HS-27A (cell line): ENCODE measurements around the gene SLC16A8.

Source experiments
- DNase-seq: peaks from one replicate; pipeline ENCODE4 v3.0.0-alpha.2; 2012; ENCODE audit warnings: low read depth, missing footprints

The SLC16A8 gene

GRCh38 chr22:38112381-38112780 lies 28.4 kb upstream of the SLC16A8 start:
- DNase-seq, result no peak

GRCh38 chr22:38111925-38112355 lies 28.0 kb upstream of the SLC16A8 start:
- no peak for DNase-seq

GRCh38 chr22:38110863-38111852 lies 27.2 kb upstream of the SLC16A8 start:
- DNase-seq, result no peak

DNA sequence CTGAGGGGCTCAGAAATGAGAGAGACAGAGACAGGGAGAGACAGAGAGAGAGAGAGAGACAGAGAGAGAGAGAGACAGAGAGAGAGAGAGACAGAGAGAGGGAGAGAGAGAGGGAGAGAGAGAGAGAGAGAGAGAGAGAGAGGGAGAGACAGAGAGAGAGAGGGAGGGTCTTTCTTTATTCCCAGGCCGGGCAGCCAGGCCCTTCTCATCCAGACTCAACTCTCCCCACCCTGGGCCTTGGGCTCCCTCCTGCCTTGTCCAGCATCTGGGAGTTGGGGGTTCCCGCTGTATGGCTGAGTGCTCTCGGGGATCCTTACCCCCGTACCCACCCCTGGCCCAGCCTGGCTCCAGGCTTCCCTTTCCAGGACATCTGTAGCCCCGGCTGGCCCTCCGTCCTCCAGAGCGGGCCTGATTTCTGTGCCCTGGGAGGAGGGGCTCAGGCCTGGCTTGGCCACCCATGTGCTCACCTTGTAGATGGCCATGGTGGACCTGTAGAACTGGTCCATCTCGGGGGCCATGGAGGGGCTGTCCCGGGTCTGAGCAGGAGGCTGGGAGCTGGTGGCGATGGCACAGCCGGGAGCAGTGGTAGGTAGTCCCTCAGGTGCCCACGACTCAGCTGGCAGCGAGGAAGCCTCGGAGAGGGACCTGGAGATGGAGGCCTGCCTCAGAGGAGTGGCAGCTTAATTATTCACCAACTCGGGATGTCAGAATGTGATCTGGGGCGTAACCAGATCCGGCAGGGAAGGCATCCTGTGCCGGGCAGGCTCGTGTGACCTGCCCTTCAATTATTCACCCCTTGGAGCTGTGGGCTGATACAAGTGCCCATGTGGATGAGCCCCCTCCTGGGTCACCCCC lies 26.3 kb upstream of the SLC16A8 start, which contains the start of gene BAIAP2L2:
Gene BAIAP2L2 (minus strand): TSS at position 677 of the 855 bp plus-strand sequence. CDS start 159 bp downstream, at position 518.
- no peak for DNase-seq

- DNase-seq, result no peak
Measured at GRCh38 chr22:38109371-38110001, 25.5 kb upstream of the SLC16A8 start.

- DNase-seq, result no peak
Measured at GRCh38 chr22:38108561-38109319, 24.8 kb upstream of the SLC16A8 start.

DNA sequence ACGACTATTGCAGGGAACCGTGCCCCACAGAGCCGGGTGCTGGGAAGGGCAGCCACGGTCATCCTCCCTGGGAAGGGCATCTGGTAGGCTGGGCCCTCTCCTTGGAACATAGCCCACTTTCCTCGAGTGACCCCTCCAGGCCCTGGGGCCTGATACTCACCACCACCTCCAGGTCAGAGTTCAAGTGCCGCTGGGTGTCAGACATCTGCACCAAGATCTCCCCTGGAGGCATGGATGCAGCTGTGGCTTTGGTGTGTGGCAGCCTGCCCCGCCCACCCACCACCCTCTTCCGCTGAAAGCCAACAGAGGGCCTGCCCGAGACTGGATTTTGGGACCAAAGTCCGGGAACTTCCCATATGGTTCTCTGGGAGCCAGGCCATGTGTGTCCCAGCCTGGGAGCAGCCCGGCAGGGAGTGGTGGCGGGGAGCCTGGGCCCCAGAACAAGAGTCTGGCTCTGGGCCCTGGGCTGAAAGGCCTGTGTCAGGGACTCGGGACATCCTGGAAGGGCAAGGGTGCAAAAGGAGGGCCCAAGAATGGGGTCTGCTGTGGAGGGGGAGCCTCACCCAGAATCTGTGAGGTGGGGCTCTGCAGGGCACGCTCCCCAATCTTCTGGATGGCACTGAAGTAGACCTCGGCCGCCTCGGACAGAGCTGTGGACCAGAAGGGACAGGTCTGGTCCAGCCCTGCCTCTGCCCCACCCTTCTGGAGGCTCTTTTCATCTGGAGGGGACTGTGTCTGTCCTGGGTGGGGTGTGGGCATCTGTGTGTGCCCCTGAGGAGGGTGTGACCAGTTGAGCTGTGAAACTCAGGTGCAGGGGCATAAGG lies 23.9 kb upstream of the SLC16A8 start:
- DNase-seq, result no peak

DNA sequence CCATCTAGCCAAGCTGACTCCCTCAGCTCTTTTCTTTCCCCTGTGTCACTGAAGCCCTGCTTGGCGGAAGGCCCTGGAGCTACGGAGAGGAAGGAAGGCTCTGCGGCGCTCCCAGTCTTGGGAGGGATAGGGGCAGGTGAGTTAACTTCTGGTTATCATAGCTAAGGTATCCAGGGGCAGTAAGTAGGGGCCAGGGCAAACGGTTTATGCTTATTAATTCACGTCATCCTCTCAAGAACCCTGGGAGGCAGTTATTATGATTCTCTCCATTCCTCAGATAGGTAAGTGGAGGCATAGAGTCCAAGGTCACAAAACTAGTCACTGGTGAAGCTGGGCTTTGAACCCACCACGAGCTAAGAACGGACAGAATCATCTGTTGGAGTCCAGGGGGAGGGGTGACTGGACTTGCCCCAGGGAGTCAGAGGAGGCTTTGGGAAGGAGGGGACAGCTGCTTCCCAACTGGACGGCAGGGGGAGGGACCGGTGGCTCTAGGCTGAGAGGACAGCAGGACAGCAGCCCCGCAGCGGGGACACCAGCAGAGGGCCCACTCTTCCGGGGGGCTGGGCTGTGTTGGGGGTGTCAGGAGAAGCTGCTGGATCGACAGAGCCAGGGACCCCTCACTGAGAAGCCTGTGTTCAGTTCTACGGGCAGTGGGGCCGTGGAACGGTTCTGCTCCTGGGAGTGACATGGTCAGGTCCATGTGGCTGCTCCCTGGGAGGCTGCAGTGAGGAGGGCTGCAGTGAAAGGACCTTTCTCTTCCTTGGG lies 23.0 kb upstream of the SLC16A8 start:
- no peak for DNase-seq

DNA sequence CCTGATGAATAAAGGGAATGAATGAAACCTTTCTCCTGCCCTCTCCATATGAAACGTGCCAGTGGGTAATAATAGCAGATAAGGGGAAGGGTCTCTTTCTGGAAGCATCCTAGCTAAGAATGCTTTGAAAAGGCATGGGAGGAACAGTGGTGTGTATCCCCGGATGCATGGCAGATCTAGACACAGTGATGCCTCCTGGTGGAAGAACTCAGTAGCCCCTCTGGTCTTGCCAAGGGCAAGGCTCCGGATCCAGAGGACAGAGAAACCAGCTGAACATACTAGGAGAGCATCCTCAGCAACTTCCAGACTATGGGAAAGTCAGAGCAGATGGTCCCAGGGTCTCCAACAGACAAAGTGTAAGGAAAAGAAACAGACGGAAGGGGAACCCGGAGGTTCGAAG lies 20.1 kb upstream of the SLC16A8 start:
- DNase-seq, result no peak

DNA sequence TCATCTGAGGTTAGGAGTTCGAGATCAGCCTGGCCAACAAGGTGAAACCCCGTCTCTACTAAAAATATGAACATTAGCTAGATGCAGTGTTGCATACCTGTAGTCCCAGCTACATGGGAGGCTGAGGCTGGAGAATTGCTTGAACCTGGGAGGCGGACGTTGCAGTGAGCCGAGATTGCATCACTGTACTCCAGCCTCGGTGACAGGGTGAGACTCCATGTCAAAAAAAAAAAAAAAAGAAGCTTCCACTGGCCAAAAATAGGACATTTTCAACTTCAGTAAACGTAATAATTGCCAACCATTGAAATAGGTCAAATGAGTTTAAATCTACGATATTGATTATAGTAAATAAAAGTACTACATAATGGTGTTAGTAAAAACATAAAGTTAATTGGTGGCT lies 19.7 kb upstream of the SLC16A8 start:
- DNase-seq, result no peak

- DNase-seq, result no peak
Measured at GRCh38 chr22:38098410-38099249, 14.6 kb upstream of the SLC16A8 start.

- DNase-seq, result no peak
Measured at GRCh38 chr22:38097557-38098409, 13.8 kb upstream of the SLC16A8 start.

DNA sequence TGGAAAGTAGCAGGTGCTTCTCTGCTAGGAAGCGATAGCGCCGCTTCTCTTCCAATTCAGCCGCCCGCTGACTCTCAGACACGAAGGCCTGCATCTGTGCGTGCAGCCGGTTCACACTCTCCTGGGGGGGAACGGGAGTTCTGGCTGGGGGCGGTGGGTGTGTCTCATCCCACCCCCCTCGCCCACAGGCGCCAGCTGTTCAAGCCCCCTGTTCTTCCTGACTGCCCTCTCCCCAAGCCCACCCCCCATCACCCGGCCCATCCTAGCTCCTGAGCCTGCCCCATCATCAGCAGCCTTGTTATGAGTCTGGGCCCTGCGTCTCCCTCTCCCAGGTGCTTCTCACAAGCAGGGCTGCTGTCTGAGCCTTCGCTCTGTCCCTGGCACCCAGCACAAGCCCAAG lies 13.1 kb upstream of the SLC16A8 start:
- DNase-seq, result no peak

- no peak for DNase-seq
Measured at GRCh38 chr22:38089474-38089851, 5.5 kb upstream of the SLC16A8 start.

- DNase-seq, result no peak
Measured at GRCh38 chr22:38088629-38089473, 4.9 kb upstream of the SLC16A8 start.

GRCh38 chr22:38087855-38088254 lies 3.9 kb upstream of the SLC16A8 start:
- DNase-seq, result no peak

- no peak for DNase-seq
Measured at GRCh38 chr22:38086942-38087341, 3.0 kb upstream of the SLC16A8 start.
